WERI-Rb-1 (cell line): ENCODE data around the gene AGTRAP.

ENCODE experiments used
- DNase-seq: peaks from one replicate; pipeline ENCODE4 v3.0.0-alpha.2; 2020
- H3K27ac ChIP-seq: fragments of 250-450 bp; sonication (Bioruptor Pico); 2 replicates; pipeline ENCODE4 v1.5.1; 2020; ENCODE audit warnings: mild to moderate bottlenecking, moderate library complexity
- H3K27me3 ChIP-seq: fragments of 250-450 bp; sonication (Bioruptor Pico); 2 replicates; pipeline ENCODE4 v1.5.1; 2021; ENCODE audit warnings: mild to moderate bottlenecking, low read depth, moderate library complexity; ENCODE audit not compliant: insufficient read depth, severe bottlenecking
- H3K36me3 ChIP-seq: fragments of 250-450 bp; sonication (Bioruptor Pico); 2 replicates; pipeline ENCODE4 v1.5.1; 2020; ENCODE audit warnings: mild to moderate bottlenecking, moderate library complexity
- H3K4me3 ChIP-seq: 2 replicates; pipeline ENCODE4 v1.5.1; 2011; ENCODE audit warnings: low read depth, mild to moderate bottlenecking, control low read depth, low read length
- H3K9me3 ChIP-seq: fragments of 250-450 bp; sonication (Bioruptor Pico); 2 replicates; pipeline ENCODE4 v1.5.1; 2021; ENCODE audit warnings: mild to moderate bottlenecking, moderate library complexity; ENCODE audit not compliant: severe bottlenecking
- CTCF ChIP-seq: IDR thresholded peaks from 2 replicates; pipeline ENCODE4 v1.5.1; 2011; ENCODE audit warnings: low read depth, mild to moderate bottlenecking, control low read depth, inconsistent platforms, low read length

The AGTRAP gene

GRCh38 chr1:11789126-11790067 lies 53.5 kb downstream of the AGTRAP start:
- H3K27ac ChIP-seq, result no peak overlapping the region
- no peak overlapping the region for H3K4me3 ChIP-seq
- peaks cover 19% of the 10 kb centered on the region for H3K36me3 ChIP-seq
- no peaks in the 10 kb centered on the region for H3K27me3 ChIP-seq
- no peak for DNase-seq
- no peaks in the 10 kb centered on the region for H3K9me3 ChIP-seq
- no peak for TF ChIP-seq CTCF

- Histone ChIP-seq H3K9me3 (no peaks in the 10 kb centered on the region), H3K36me3 (peaks cover 26% of the 10 kb centered on the region), H3K27me3 (no peaks in the 10 kb centered on the region), H3K4me3 (no peak overlapping the region), H3K27ac (no peak overlapping the region)
- no peak for DNase-seq
- TF ChIP-seq CTCF, result no peak
Observed at GRCh38 chr1:11790101-11790879, 54.4 kb downstream of the AGTRAP start.

- no peak for TF ChIP-seq CTCF
- H3K4me3 ChIP-seq, result no peak overlapping the region
- H3K36me3 ChIP-seq, result peaks cover 32% of the 10 kb centered on the region
- no peaks in the 10 kb centered on the region for H3K9me3 ChIP-seq
- DNase-seq, result no peak
- H3K27ac ChIP-seq, result no peak overlapping the region
- H3K27me3 ChIP-seq, result no peaks in the 10 kb centered on the region
Observed at GRCh38 chr1:11790880-11791715, 55.2 kb downstream of the AGTRAP start.

GRCh38 chr1:11792106-11792505 lies 56.2 kb downstream of the AGTRAP start:
- no peak overlapping the region for H3K4me3 ChIP-seq
- TF ChIP-seq CTCF, result no peak
- no peaks in the 10 kb centered on the region for H3K9me3 ChIP-seq
- H3K27ac ChIP-seq, result no peak overlapping the region
- H3K36me3 ChIP-seq, result peaks cover 32% of the 10 kb centered on the region
- no peaks in the 10 kb centered on the region for H3K27me3 ChIP-seq
- no peak for DNase-seq

- no peak for DNase-seq
- Histone ChIP-seq H3K9me3 (no peaks in the 10 kb centered on the region), H3K27ac (no peak overlapping the region), H3K4me3 (no peak overlapping the region), H3K27me3 (no peaks in the 10 kb centered on the region), H3K36me3 (peaks cover 32% of the 10 kb centered on the region)
- no peak for TF ChIP-seq CTCF
Observed at GRCh38 chr1:11793819-11794218, 57.9 kb downstream of the AGTRAP start.
